HCT116 (cell line): ENCODE data around the gene CCDC80. TPM values are rescaled to one million over a fixed set of nuclear protein-coding genes. Genes with fewer than 3 reads are reported as not detected.
"Not testable (repeated sequence)": the region's sequence is repeated elsewhere in the genome, so short reads cannot be mapped to it uniquely, and the experiment has no call there.

Source experiments
- ATAC-seq: fragments of 200-7000 bp; cut with Tn5 transposase; 2 replicates; pipeline ENCODE4 v1.9.1; 2020; ENCODE audit warnings: mild to moderate bottlenecking, moderate library complexity
- BruUV-seq: library from RNA; stranded (reverse); fragments of 400-500 nt; replicated peaks from 2 replicates; lab custom pipeline; 2021; lab: Mats Ljungman, UMichigan
- CTCF ChIA-PET: fragments of 300-600 bp; sonication (Branson Sonifier 250); formaldehyde crosslinking; loops from one replicate; lab custom pipeline; 2021; ENCODE audit warnings: antibody characterized with exemption; lab: Charles Lee
- POLR2A ChIA-PET: fragments of 300-600, 350-600 bp; sonication (Branson Sonifier 250); formaldehyde crosslinking; loops from one replicate; lab custom pipeline; 2021; ENCODE audit warnings: antibody characterized with exemption; lab: Charles Lee
- RAD21 ChIA-PET, 2 experiments: fragments of 300-600 bp; sonication (Branson Sonifier 250); formaldehyde crosslinking; loops; one replicate each; lab custom pipeline; 2023; ENCODE audit warnings: low total read pairs in 2 of 2; ENCODE audit not compliant: uncharacterized antibody in 2 of 2, unreplicated experiment in 2 of 2, low non-redundant PET in 1 of 2; lab: Charles Lee
- DNase-seq: peaks from one replicate; pipeline ENCODE4 v3.0.0-alpha.2; 2010; ENCODE audit warnings: low read depth, low spot score
- H2AFZ ChIP-seq: fragments of 200-600 bp; shearing (Covaris generic), sonication (generic); 2 replicates; pipeline ENCODE4 v1.6.1; 2017; ENCODE audit warnings: low read depth, mixed run types, mixed read lengths, antibody characterized with exemption, low read length; ENCODE audit not compliant: poor library complexity, severe bottlenecking
- H3K27ac ChIP-seq: 2 replicates; pipeline ENCODE4 v1.5.1; 2012; ENCODE audit warnings: low read depth, low read length
- H3K27me3 ChIP-seq: fragments of 200-600 bp; sonication (generic); 2 replicates; pipeline ENCODE4 v1.6.1; 2016; ENCODE audit warnings: mixed run types, low read length, mixed read lengths; ENCODE audit not compliant: insufficient read depth
- H3K36me3 ChIP-seq, 2 experiments: fragments of 200-500 bp in 1 of 2; fragments of 200-600 bp in 1 of 2; sonication (Bioruptor generic) in 1 of 2; sonication (generic) in 1 of 2; 2 replicates each; pipeline versions ENCODE4 v1.5.1 to v1.6.1; 2014 to 2016; ENCODE audit warnings: low read length in 2 of 2, inconsistent platforms in 1 of 2, mixed read lengths in 1 of 2, mixed run types in 1 of 2; ENCODE audit not compliant: insufficient read depth in 2 of 2, control insufficient read depth in 1 of 2
- H3K4me1 ChIP-seq, 2 experiments: fragments of 200-600 bp in 1 of 2; sonication (generic) in 1 of 2; 2 replicates each; pipeline versions ENCODE4 v1.5.1 to v1.6.1; 2012 to 2017; ENCODE audit warnings: low read length in 2 of 2, inconsistent platforms in 1 of 2, mild to moderate bottlenecking in 1 of 2, mixed read lengths in 1 of 2, mixed run types in 1 of 2, moderate library complexity in 1 of 2; ENCODE audit not compliant: insufficient read depth in 2 of 2, control insufficient read depth in 1 of 2
- H3K4me2 ChIP-seq: fragments of 200-600 bp; sonication (generic); 2 replicates; pipeline ENCODE4 v1.6.1; 2017; ENCODE audit warnings: mixed run types, low read length, mixed read lengths
- H3K4me3 ChIP-seq, 2 experiments: fragments of 200-600 bp in 1 of 2; sonication (generic) in 1 of 2; replicated peaks in 1 of 2; 2 replicates each; pipeline ENCODE4 v1.5.1; 2011 to 2016; ENCODE audit warnings: low read length in 2 of 2, control low read depth in 1 of 2, low read depth in 1 of 2, mild to moderate bottlenecking in 1 of 2, mixed read lengths in 1 of 2, mixed run types in 1 of 2
- H3K79me2 ChIP-seq: fragments of 200-600 bp; sonication (generic); 2 replicates; pipeline ENCODE4 v1.6.1; 2017; ENCODE audit warnings: mild to moderate bottlenecking, mixed run types, low read length, moderate library complexity, mixed read lengths; ENCODE audit not compliant: insufficient read depth
- H3K9ac ChIP-seq: fragments of 200-600 bp; sonication (generic); 2 replicates; pipeline ENCODE4 v1.6.1; 2016; ENCODE audit warnings: low read length, mixed read lengths
- H3K9me2 ChIP-seq: fragments of 200-600 bp; sonication (generic), shearing (Covaris generic); 2 replicates; pipeline ENCODE4 v1.6.1; 2017; ENCODE audit warnings: mixed run types, mild to moderate bottlenecking, moderate library complexity; ENCODE audit not compliant: insufficient read depth
- H3K9me3 ChIP-seq, 2 experiments: fragments of 200-500 bp in 1 of 2; fragments of 200-600 bp in 1 of 2; sonication (Bioruptor generic) in 1 of 2; sonication (generic) in 1 of 2; 2 replicates each; pipeline ENCODE4 v1.6.1; 2014 to 2017; ENCODE audit warnings: low read length in 2 of 2, mixed read lengths in 2 of 2, inconsistent platforms in 1 of 2, low read depth in 1 of 2, mild to moderate bottlenecking in 1 of 2, mixed run types in 1 of 2, moderate library complexity in 1 of 2; ENCODE audit not compliant: control insufficient read depth in 1 of 2, insufficient read depth in 1 of 2
- H4K20me1 ChIP-seq: fragments of 200-600 bp; sonication (generic), shearing (Covaris generic); 2 replicates; pipeline ENCODE4 v1.6.1; 2017; ENCODE audit warnings: mixed run types, mild to moderate bottlenecking, moderate library complexity; ENCODE audit not compliant: insufficient read depth
- ATF3 ChIP-seq: IDR thresholded peaks from 2 replicates; pipeline ENCODE4 v1.6.1; 2012
- EGR1 ChIP-seq: IDR thresholded peaks from 2 replicates; pipeline ENCODE4 v1.6.1; 2012; ENCODE audit warnings: low read depth
- FOSL1 ChIP-seq: IDR thresholded peaks from 2 replicates; pipeline ENCODE4 v1.6.1; 2012; ENCODE audit warnings: low read depth
- POLR2A ChIP-seq: IDR thresholded peaks from 2 replicates; pipeline ENCODE4 v1.7.0; 2011; ENCODE audit warnings: borderline replicate concordance; ENCODE audit not compliant: insufficient read depth, insufficient read length; ENCODE audit errors: extremely low read depth
- RAD21 ChIP-seq: IDR thresholded peaks from 2 replicates; pipeline ENCODE4 v1.6.1; 2012; ENCODE audit warnings: low read depth, mild to moderate bottlenecking
- SP1 ChIP-seq: IDR thresholded peaks from 2 replicates; pipeline ENCODE4 v1.6.1; 2012; ENCODE audit warnings: low read depth
- SRF ChIP-seq: IDR thresholded peaks from 2 replicates; pipeline ENCODE4 v1.6.1; 2012; ENCODE audit warnings: low read depth
- TCF7L2 ChIP-seq: IDR thresholded peaks from 2 replicates; pipeline ENCODE4 v1.7.0; 2011; ENCODE audit warnings: borderline replicate concordance, inconsistent platforms; ENCODE audit not compliant: insufficient read depth, insufficient read length; ENCODE audit errors: extremely low read depth
- ZFX ChIP-seq: fragments of 450-650 bp; IDR thresholded peaks from 2 replicates; pipeline ENCODE4 v1.6.1; 2017
- ZNF274 ChIP-seq: fragments of 200-500 bp; sonication (Bioruptor generic); IDR thresholded peaks from 2 replicates; pipeline ENCODE4 v1.6.1; 2014; ENCODE audit warnings: mild to moderate bottlenecking, low read depth, low read length, inconsistent platforms
- intact Hi-C: fragments of 100-400 bp; cut with micrococcal nuclease; formaldehyde crosslinking; loops from 2 replicates; pipeline ENCODE4 v1.10.0; 2022
- total RNA-seq: library from RNA; stranded (reverse); gene quantifications from one replicate; pipeline ENCODE4 v1.2.1, GENCODE V29; 2021; ENCODE audit not compliant: unreplicated experiment
- TF ChIP-seq, protein P1 (sequence below): IDR thresholded peaks from 2 replicates; pipeline ENCODE4 v1.6.1; 2012
- TF ChIP-seq, protein P2 (sequence below): IDR thresholded peaks from 2 replicates; pipeline ENCODE4 v1.6.1; 2011; ENCODE audit warnings: mild to moderate bottlenecking, low read length, moderate library complexity; ENCODE audit not compliant: insufficient replicate concordance; ENCODE audit errors: extremely low read depth

Gene CCDC80
- total RNA-seq, 1 experiment from 2014 or later: 1.7 TPM

GRCh38 chr3:112564247-112564939 lies 76.5 kb downstream of the CCDC80 start:
- H3K27me3 ChIP-seq, H3K27ac ChIP-seq, ATAC-seq, DNase-seq, H3K4me2 ChIP-seq, H3K9me2 ChIP-seq, H2AFZ ChIP-seq, BruUV-seq, H3K36me3 ChIP-seq, RAD21 ChIA-PET, CTCF ChIA-PET, H3K9ac ChIP-seq, H3K4me3 ChIP-seq, H4K20me1 ChIP-seq, POLR2A ChIA-PET, H3K9me3 ChIP-seq: not testable (repeated sequence)
- Histone ChIP-seq H3K79me2 (peaks cover 18% of the 10 kb centered on the region), H3K4me1 (peaks cover 9 to 19% of the 10 kb centered on the region in 2 experiments; a peak in 3 of 4 replicates)
- intact Hi-C loops: loop anchor here (5.0 kb wide), 1 partner anchor 428 kb away; the partner anchor contains the start of gene GTPBP8

GRCh38 chr3:112561734-112562529 lies 79.0 kb downstream of the CCDC80 start, which contains the start of the genes ATG3 and SLC35A5:
ATG3 (minus strand) TSS chr3:112561962; CDS start chr3:112561528, 434 bp downstream.
SLC35A5 (plus strand) TSS chr3:112562045; CDS start chr3:112563404, 1,359 bp downstream.
- POLR2A ChIA-PET: interaction anchor here (1.5 to 1.6 kb wide), 2 partner anchors 25 to 78 kb away, joined by 3 read pairs; no protein-coding TSS in a partner anchor
- peak; percentile 88 for ATAC-seq
- Histone ChIP-seq H4K20me1 (no peaks in the 10 kb centered on the region), H3K9ac (peak within 1 kb of the TSS; percentile 81), H2AFZ (peak within 1 kb of the TSS; percentile 99), H3K4me2 (peak within 1 kb of the TSS; percentile 81), H3K27me3 (no peaks in the 10 kb centered on the region), H3K79me2 (peaks cover 39% of the 10 kb centered on the region), H3K9me3 (no peaks in the 10 kb centered on the region), H3K36me3 (no peaks in the 10 kb centered on the region), H3K4me3 (peak within 1 kb of the TSS; percentile 80 to 94), H3K27ac (peak within 1 kb of the TSS; percentile 75), H3K4me1 (peaks cover 9 to 11% of the 10 kb centered on the region in 2 experiments; a peak in 3 of 4 replicates), H3K9me2 (no peaks in the 10 kb centered on the region)
- TSS peak; percentile 79 for BruUV-seq
- intact Hi-C loops: loop anchor here (5.0 kb wide), 1 partner anchor 430 kb away; the partner anchor contains the start of gene GTPBP8
- RAD21 ChIA-PET: interaction anchor here in 1 of 2 experiments (0.5 kb wide), 1 partner anchor 38 kb away, joined by 3 read pairs; no protein-coding TSS in a partner anchor
- CTCF ChIA-PET: interaction anchor here (1.0 to 1.7 kb wide), 2 partner anchors 417 to 450 kb away, joined by 4 read pairs; no protein-coding TSS in a partner anchor
- DNase-seq: peak; percentile 96
- no peak for TF ChIP-seq ZNF274
- TF ChIP-seq RAD21: no peak
- TF ChIP-seq, protein P1, sequence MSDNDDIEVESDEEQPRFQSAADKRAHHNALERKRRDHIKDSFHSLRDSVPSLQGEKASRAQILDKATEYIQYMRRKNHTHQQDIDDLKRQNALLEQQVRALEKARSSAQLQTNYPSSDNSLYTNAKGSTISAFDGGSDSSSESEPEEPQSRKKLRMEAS: peak; percentile 95
- TF ChIP-seq, protein P2, sequence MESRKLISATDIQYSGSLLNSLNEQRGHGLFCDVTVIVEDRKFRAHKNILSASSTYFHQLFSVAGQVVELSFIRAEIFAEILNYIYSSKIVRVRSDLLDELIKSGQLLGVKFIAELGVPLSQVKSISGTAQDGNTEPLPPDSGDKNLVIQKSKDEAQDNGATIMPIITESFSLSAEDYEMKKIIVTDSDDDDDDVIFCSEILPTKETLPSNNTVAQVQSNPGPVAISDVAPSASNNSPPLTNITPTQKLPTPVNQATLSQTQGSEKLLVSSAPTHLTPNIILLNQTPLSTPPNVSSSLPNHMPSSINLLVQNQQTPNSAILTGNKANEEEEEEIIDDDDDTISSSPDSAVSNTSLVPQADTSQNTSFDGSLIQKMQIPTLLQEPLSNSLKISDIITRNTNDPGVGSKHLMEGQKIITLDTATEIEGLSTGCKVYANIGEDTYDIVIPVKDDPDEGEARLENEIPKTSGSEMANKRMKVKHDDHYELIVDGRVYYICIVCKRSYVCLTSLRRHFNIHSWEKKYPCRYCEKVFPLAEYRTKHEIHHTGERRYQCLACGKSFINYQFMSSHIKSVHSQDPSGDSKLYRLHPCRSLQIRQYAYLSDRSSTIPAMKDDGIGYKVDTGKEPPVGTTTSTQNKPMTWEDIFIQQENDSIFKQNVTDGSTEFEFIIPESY: peak; percentile 75
- peak; percentile 89 for TF ChIP-seq SP1
- TF ChIP-seq ZFX: no peak
- peak; percentile 56 for TF ChIP-seq TCF7L2
- peak; percentile 76 for TF ChIP-seq POLR2A
- TF ChIP-seq FOSL1: no peak
- no peak; the same call in 1 of the 2 replicates for TF ChIP-seq SRF
- TF ChIP-seq EGR1: no peak; the same call in 1 of the 2 replicates
- TF ChIP-seq ATF3: no peak
